H1 (cell line): ENCODE results near the gene ELMO3. TPM values are rescaled to one million over a fixed set of nuclear protein-coding genes. Genes with fewer than 3 reads are reported as not detected.
A peak's percentile ranks its signal among the peaks of the same experiment; 100 is the strongest.

Source experiments
- ASH2L ChIP-seq: fragments of 200-600, 300-600 bp; sonication (generic); IDR thresholded peaks from one replicate; pipeline ENCODE4 v1.7.1; 2017; ENCODE audit warnings: low read length
- CBX8 ChIP-seq: fragments of 300-800, 300-1000 bp; sonication (generic); IDR thresholded peaks from 2 replicates; pipeline ENCODE4 v1.7.1; 2016; ENCODE audit warnings: low read depth, low read length, borderline replicate concordance
- CHD7 ChIP-seq: fragments of 300-600 bp; sonication (generic); IDR thresholded peaks from 2 replicates; pipeline ENCODE4 v1.7.1; 2012; ENCODE audit warnings: low read length, moderate library complexity, mild to moderate bottlenecking, inconsistent platforms; ENCODE audit not compliant: insufficient replicate concordance
- GABPA ChIP-seq: IDR thresholded peaks from 2 replicates; pipeline ENCODE4 v1.6.1; 2011; ENCODE audit warnings: mild to moderate bottlenecking, low read length, moderate library complexity, borderline replicate concordance; ENCODE audit not compliant: insufficient read depth
- GTF2F1 ChIP-seq: IDR thresholded peaks from 2 replicates; pipeline ENCODE4 v1.6.1; 2012; ENCODE audit warnings: low read depth, low read length, improper control_type of control experiment, borderline replicate concordance
- KDM1A ChIP-seq: fragments of 200-600, 300-600 bp; sonication (generic); IDR thresholded peaks from 2 replicates; pipeline ENCODE4 v1.7.1; 2016; ENCODE audit warnings: mild to moderate bottlenecking, low read length, borderline replicate concordance
- KDM5A ChIP-seq: fragments of 200-600 bp; IDR thresholded peaks from 2 replicates; pipeline ENCODE4 v1.7.1; 2012; ENCODE audit warnings: mild to moderate bottlenecking, low read length, inconsistent platforms, mixed read lengths
- POU5F1 ChIP-seq: IDR thresholded peaks from 2 replicates; pipeline ENCODE4 v1.6.1; 2011; ENCODE audit warnings: low read depth, mild to moderate bottlenecking, low read length, moderate library complexity
- RAD21 ChIP-seq, 2 experiments: IDR thresholded peaks in 1 of 2; conservative IDR thresholded peaks in 1 of 2; 2 replicates each; pipeline ENCODE4 v1.6.1; 2011; ENCODE audit warnings: low read depth in 2 of 2, low read length in 2 of 2, improper control_type of control experiment in 1 of 2, inconsistent platforms in 1 of 2, mild to moderate bottlenecking in 1 of 2, moderate library complexity in 1 of 2
- polyA plus RNA-seq, 7 experiments: library from polyadenylated mRNA; depleted of rRNA in 3 of 7; stranded (reverse) in 5 of 7; unstranded in 2 of 7; fragments of >200 nt in 5 of 7; fragments of 200-250 nt in 2 of 7; gene quantifications; 1 replicate in 5 of 7; 2 replicates in 1 of 7; 4 replicates in 1 of 7; pipeline versions ENCODE4 v1.2.1 to v1.2.3, GENCODE V29; 2011 to 2013; ENCODE audit warnings: missing spikeins in 2 of 7, mixed read lengths in 2 of 7
- total RNA-seq: library from RNA; stranded (reverse); fragmentation: NEBNext Ultra II Directional; extraction: Animal tissue kit (Norgen Biotek cat#: 25700); gene quantifications from 2 replicates; pipeline ENCODE4 v1.2.1, GENCODE V29; 2021

ELMO3 gene
- total and polyA plus RNA-seq, 2 of the 8 experiments (the other 6 are each of a cell fraction or from before 2014, with no cell fraction given) = 9.6 to 10.9 TPM

- TF ChIP-seq CHD7 (no peak), RAD21 (IDR thresholded peaks at IDR 0.05 in 1 of 2, conservative IDR thresholded peaks at IDR 0.05 in 1 of 2; ENCODE audit: low read depth in 2 of 2, low read length in 2 of 2) (no peak), CBX8 (no peak), KDM1A (no peak), KDM5A (no peak), ASH2L (peak; percentile 62), GTF2F1 (no peak), GABPA (no peak), POU5F1 (no peak)
These were observed 20.9 kb upstream of the ELMO3 start (continued) for GRCh38 chr16:67177743-67178699.
